ENCODE measurements around the gene BCL6. TPM values are rescaled to one million over a fixed set of nuclear protein-coding genes. Genes with fewer than 3 reads are reported as not detected.

Gene BCL6
- total RNA-seq (2013): 151 TPM
- polyA plus RNA-seq (100 to 1,000 TPM in 1 of 3 donors, 10 to 100 TPM in 2; 33.2 to 349 (median 34.9) TPM), polyA minus RNA-seq (210 and 310 TPM in 2 replicates), total RNA-seq (65.1 to 408 (median 212) reads per million in 11 experiments)

DNA sequence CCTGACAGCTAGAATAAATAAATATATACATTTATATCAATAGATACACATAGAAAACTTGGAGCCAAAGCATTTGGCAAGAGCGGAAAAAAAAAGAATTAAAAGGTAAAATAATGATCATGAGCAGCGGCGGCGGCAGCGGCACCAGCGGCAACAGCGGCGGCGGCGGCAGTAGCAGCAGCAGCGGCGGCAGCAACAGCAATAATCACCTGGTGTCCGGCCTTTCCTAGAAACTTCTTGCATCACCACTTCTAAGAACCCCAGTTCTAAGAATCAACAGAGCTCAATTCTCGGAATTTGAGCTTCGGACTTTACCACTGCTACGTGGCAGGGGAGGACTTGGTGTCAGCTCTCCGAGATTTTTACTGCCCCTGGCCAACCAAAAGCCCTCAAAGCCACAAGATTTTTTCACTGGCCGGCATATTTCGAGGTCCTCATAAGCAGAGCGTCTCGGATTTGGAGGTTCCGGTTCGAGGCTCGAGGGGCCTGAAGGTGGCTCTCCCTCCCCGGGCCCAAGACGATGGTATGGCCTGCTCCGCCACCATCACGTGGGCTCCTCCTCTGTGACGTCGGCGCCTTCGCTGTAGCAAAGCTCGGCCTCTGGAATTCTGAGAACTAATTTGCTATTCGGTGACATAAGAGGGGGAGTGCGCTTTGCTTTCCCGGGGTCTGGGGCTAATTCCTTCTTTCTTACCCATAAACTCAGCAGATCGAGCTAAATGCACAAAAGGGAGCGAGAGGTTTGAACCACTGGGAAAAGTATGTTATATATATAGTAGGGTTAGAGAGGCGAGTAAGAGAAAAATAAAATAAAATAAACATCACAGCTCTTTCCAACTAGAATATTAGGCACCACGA is at the start of gene BCL6:
TSS of gene BCL6 (minus strand) at position 268 of the 858 bp plus-strand sequence. CDS start 11,775 bp downstream, outside the sequence.
- Histone ChIP-seq H2AFZ (ENCODE audit: insufficient read depth, low read depth, low read length, poor library complexity, severe bottlenecking) (peak within 1 kb of the TSS; percentile 73), H3K36me3 (replicated peaks in 1 of 2; ENCODE audit: control insufficient read depth in 1 of 2, insufficient read depth in 2 of 2, low read length in 2 of 2) (no peaks in the 10 kb centered on the region), H3K9me3 (replicated peaks in 1 of 2; ENCODE audit: control insufficient read depth in 1 of 2, insufficient read depth in 1 of 2, low read length in 2 of 2) (no peaks in the 10 kb centered on the region), H3K4me1 (ENCODE audit: control insufficient read depth in 1 of 2, insufficient read depth in 2 of 2, low read length in 2 of 2) (peaks cover 33 to 58% of the 10 kb centered on the region in 2 donors), H3K9ac (ENCODE audit: insufficient read depth, low read length, poor library complexity, severe bottlenecking) (peak within 1 kb of the TSS; percentile 89), H3K79me2 (ENCODE audit: insufficient read depth, low read length) (peaks cover 60% of the 10 kb centered on the region), H3K4me3 (replicated peaks in 1 of 3; ENCODE audit: low read depth in 2 of 3, low read length in 3 of 3) (peak within 1 kb of the TSS; percentile 68 to 96 (median 80)), H3K27me3 (ENCODE audit: control insufficient read depth in 2 of 2, insufficient read depth in 2 of 2, low read length in 2 of 2) (no peaks in the 10 kb centered on the region), H3K4me2 (replicated peaks; ENCODE audit: extremely low read depth, low read length, poor library complexity, severe bottlenecking) (peak within 1 kb of the TSS; percentile 95), H4K20me1 (ENCODE audit: insufficient read depth, low read length) (peaks cover 45% of the 10 kb centered on the region), H3K27ac (ENCODE audit: low read depth in 1 of 2, low read length in 2 of 2) (peak within 1 kb of the TSS; percentile 96 to 99)
- Mint-ChIP-seq H3K36me3 (peaks cover 5 to 9% of the 10 kb centered on the region in 2 donors), H3K4me1 (peaks cover 40% of the 10 kb centered on the region), H3K27me3 (ENCODE audit: low read depth in 3 of 3) (peaks cover 0 to 3% (median 0%) of the 10 kb centered on the region in 3 donors), H3K27ac (peak within 1 kb of the TSS; percentile 99 to 100 (median 100)), H3K4me3 (peak within 1 kb of the TSS; percentile 95 to 100), H3K9me3 (peaks cover 0 to 8% (median 2%) of the 10 kb centered on the region in 7 donors)
- no peak for TF ChIP-seq CTCF (IDR thresholded peaks at IDR 0.05)
- peak; percentile 95 to 98 (median 97) for DNase-seq
- intact Hi-C loops (cut with micrococcal nuclease): loop anchor here (2.0 to 10.0 kb wide), 11 partner anchors 29 to 959 kb away; partner anchors contain the start of gene LPP (in 1 of the 2)
- WGBS (ENCODE audit: insufficient coverage): 0% methylated on average over 20 of the region's 40 CpGs

DNA sequence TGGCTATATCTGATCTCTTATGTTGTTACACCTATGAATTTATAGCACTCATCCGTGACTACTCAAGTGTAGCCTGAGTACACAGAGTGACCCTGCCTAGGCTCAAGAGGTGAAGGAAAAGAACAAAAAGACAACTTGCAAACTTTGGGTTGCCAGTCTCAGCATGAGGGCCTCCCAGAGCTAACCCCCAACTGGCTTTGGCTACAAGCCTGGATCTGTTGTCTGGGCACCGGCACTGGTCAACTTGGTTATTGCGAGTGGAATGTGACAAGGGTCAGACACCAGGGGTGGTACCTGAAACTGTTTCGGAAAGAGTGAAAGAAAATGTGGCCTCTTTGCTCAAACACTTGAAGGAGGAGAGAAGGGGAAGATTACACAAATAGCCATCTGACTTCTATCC is 49.5 kb upstream of the BCL6 start:
- H3K9ac ChIP-seq (ENCODE audit: insufficient read depth, low read length, poor library complexity, severe bottlenecking): no peak overlapping the region
- no peaks in the 10 kb centered on the region for H3K79me2 ChIP-seq (ENCODE audit: insufficient read depth, low read length)
- 96% methylated on average over 4 of the region's 4 CpGs for WGBS (ENCODE audit: insufficient coverage)
- Mint-ChIP-seq H3K36me3 (no peaks in the 10 kb centered on the region), H3K9me3 (peaks cover 3 to 10% (median 7%) of the 10 kb centered on the region in 7 donors), H3K4me1 (peaks cover 40% of the 10 kb centered on the region), H3K4me3 (no peak overlapping the region), H3K27me3 (ENCODE audit: low read depth in 3 of 3) (peaks cover 2 to 6% (median 6%) of the 10 kb centered on the region in 3 donors), H3K27ac (peak overlapping the region in 1 of 7 donors; percentile 13)
- TF ChIP-seq CTCF (IDR thresholded peaks at IDR 0.05): no peak
- no peak overlapping the region for H3K4me3 ChIP-seq (replicated peaks in 1 of 3; ENCODE audit: low read depth in 2 of 3, low read length in 3 of 3)
- DNase-seq: no peak
- H4K20me1 ChIP-seq (ENCODE audit: insufficient read depth, low read length): no peaks in the 10 kb centered on the region
- no peak overlapping the region for H2AFZ ChIP-seq (ENCODE audit: insufficient read depth, low read depth, low read length, poor library complexity, severe bottlenecking)
- H3K4me1 ChIP-seq (ENCODE audit: control insufficient read depth in 1 of 2, insufficient read depth in 2 of 2, low read length in 2 of 2): peaks cover 20 to 28% of the 10 kb centered on the region in 2 donors
- H3K27ac ChIP-seq (ENCODE audit: low read depth in 1 of 2, low read length in 2 of 2): no peak overlapping the region
- intact Hi-C loops (cut with micrococcal nuclease): loop anchor here in 1 of 2 donors (10.0 kb wide), 1 partner anchor 90 kb away; no protein-coding TSS in a partner anchor
- no peaks in the 10 kb centered on the region for H3K27me3 ChIP-seq (ENCODE audit: control insufficient read depth in 2 of 2, insufficient read depth in 2 of 2, low read length in 2 of 2)
- H3K9me3 ChIP-seq (replicated peaks in 1 of 2; ENCODE audit: control insufficient read depth in 1 of 2, insufficient read depth in 1 of 2, low read length in 2 of 2): no peaks in the 10 kb centered on the region
- no peaks in the 10 kb centered on the region for H3K36me3 ChIP-seq (replicated peaks in 1 of 2; ENCODE audit: control insufficient read depth in 1 of 2, insufficient read depth in 2 of 2, low read length in 2 of 2)
- no peak overlapping the region for H3K4me2 ChIP-seq (replicated peaks; ENCODE audit: extremely low read depth, low read length, poor library complexity, severe bottlenecking)

All from CD14-positive monocyte (primary cell).